ENCODE data around the gene CXCR6.

DNA sequence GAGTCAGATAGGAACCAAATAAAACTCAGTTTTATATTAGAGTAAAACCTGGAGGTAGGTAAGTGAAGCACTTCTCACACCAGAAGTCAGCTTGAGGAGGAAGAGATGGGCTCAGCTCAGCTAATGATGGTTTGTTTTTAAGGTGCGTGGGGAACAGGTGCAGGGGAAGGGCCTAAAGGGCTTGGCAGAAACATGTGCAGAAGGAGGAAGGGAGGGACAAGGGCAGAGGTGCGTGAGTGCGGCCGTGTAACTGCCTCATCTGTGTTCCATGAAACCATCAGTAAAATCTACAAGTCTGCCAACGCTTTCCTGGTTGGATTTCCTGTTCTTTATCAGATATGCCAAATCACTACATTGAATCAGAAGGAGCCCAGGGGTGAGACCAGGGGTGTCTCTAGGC is 32.4 kb downstream of the CXCR6 start:
- TF ChIP-seq, protein P1, sequence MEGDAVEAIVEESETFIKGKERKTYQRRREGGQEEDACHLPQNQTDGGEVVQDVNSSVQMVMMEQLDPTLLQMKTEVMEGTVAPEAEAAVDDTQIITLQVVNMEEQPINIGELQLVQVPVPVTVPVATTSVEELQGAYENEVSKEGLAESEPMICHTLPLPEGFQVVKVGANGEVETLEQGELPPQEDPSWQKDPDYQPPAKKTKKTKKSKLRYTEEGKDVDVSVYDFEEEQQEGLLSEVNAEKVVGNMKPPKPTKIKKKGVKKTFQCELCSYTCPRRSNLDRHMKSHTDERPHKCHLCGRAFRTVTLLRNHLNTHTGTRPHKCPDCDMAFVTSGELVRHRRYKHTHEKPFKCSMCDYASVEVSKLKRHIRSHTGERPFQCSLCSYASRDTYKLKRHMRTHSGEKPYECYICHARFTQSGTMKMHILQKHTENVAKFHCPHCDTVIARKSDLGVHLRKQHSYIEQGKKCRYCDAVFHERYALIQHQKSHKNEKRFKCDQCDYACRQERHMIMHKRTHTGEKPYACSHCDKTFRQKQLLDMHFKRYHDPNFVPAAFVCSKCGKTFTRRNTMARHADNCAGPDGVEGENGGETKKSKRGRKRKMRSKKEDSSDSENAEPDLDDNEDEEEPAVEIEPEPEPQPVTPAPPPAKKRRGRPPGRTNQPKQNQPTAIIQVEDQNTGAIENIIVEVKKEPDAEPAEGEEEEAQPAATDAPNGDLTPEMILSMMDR (IDR thresholded peaks at IDR 0.05; ENCODE audit: low read depth, low read length, poor library complexity, severe bottlenecking): no peak
- no peak for TF ChIP-seq EZH2phosphoT487 (IDR thresholded peaks at IDR 0.05; ENCODE audit: borderline replicate concordance, low read length)

All from DOHH2 (cell line).